ENCODE results near the gene MTURN.

The MTURN gene

GRCh38 chr7:30167901-30168300 is 33.1 kb downstream of the MTURN start:
- no peaks in the 10 kb centered on the region for H3K27me3 ChIP-seq (ENCODE audit: control insufficient read depth in 1 of 2, insufficient read depth in 2 of 2, low read length in 2 of 2)
- no peaks in the 10 kb centered on the region for H3K36me3 ChIP-seq (ENCODE audit: control insufficient read depth in 1 of 2, insufficient read depth in 2 of 2, low read length in 2 of 2)
- H3K4me3 ChIP-seq (ENCODE audit: low read depth in 1 of 2, low read length in 2 of 2) = no peak overlapping the region
- no peak overlapping the region for H3K27ac ChIP-seq (ENCODE audit: low read depth, low read length)
- H3K9ac ChIP-seq (ENCODE audit: low read depth in 1 of 2, low read length in 2 of 2) = no peak overlapping the region
- peaks cover 4 to 5% of the 10 kb centered on the region in 2 donors for H3K4me1 ChIP-seq (ENCODE audit: control insufficient read depth in 1 of 2, insufficient read depth in 2 of 2, low read length in 2 of 2)
- no peaks in the 10 kb centered on the region for H3K9me3 ChIP-seq (ENCODE audit: control insufficient read depth in 1 of 2, low read length in 2 of 2)

GRCh38 chr7:30168835-30169573 is 34.2 kb downstream of the MTURN start:
- Histone ChIP-seq H3K27me3 (ENCODE audit: control insufficient read depth in 1 of 2, insufficient read depth in 2 of 2, low read length in 2 of 2) (no peaks in the 10 kb centered on the region), H3K4me1 (ENCODE audit: control insufficient read depth in 1 of 2, insufficient read depth in 2 of 2, low read length in 2 of 2) (peaks cover 4 to 5% of the 10 kb centered on the region in 2 donors), H3K9me3 (ENCODE audit: control insufficient read depth in 1 of 2, low read length in 2 of 2) (no peaks in the 10 kb centered on the region), H3K9ac (ENCODE audit: low read depth in 1 of 2, low read length in 2 of 2) (no peak overlapping the region), H3K27ac (ENCODE audit: low read depth, low read length) (no peak overlapping the region), H3K4me3 (ENCODE audit: low read depth in 1 of 2, low read length in 2 of 2) (no peak overlapping the region), H3K36me3 (ENCODE audit: control insufficient read depth in 1 of 2, insufficient read depth in 2 of 2, low read length in 2 of 2) (no peaks in the 10 kb centered on the region)

DNA sequence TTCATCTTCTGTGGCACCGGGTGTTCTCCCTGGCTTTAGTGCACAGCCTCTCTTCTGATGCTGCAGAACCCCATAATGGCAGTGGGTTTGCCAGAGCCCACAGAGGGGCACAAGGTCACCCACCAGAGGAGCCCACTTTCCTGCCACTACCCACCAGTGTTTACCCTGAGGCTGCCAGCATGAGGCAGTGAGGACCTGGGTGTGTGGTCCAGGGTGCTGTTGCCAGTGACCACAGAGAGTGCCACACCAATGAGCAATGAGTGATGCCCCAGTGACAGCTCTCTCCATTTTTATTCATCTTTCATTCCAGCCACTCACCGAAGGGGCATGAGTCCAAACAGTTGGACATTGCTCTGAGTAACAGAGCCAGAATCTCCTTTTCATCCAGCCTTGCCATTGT is 34.8 kb downstream of the MTURN start:
- peaks cover 4 to 5% of the 10 kb centered on the region in 2 donors for H3K4me1 ChIP-seq (ENCODE audit: control insufficient read depth in 1 of 2, insufficient read depth in 2 of 2, low read length in 2 of 2)
- H3K9ac ChIP-seq (ENCODE audit: low read depth in 1 of 2, low read length in 2 of 2) = no peak overlapping the region
- no peaks in the 10 kb centered on the region for H3K36me3 ChIP-seq (ENCODE audit: control insufficient read depth in 1 of 2, insufficient read depth in 2 of 2, low read length in 2 of 2)
- no peak overlapping the region for H3K27ac ChIP-seq (ENCODE audit: low read depth, low read length)
- H3K4me3 ChIP-seq (ENCODE audit: low read depth in 1 of 2, low read length in 2 of 2) = no peak overlapping the region
- H3K27me3 ChIP-seq (ENCODE audit: control insufficient read depth in 1 of 2, insufficient read depth in 2 of 2, low read length in 2 of 2) = no peaks in the 10 kb centered on the region
- H3K9me3 ChIP-seq (ENCODE audit: control insufficient read depth in 1 of 2, low read length in 2 of 2) = no peaks in the 10 kb centered on the region

GRCh38 chr7:30170476-30171205 is 35.9 kb downstream of the MTURN start:
- H3K9me3 ChIP-seq (ENCODE audit: control insufficient read depth in 1 of 2, low read length in 2 of 2) = no peaks in the 10 kb centered on the region
- no peaks in the 10 kb centered on the region for H3K27me3 ChIP-seq (ENCODE audit: control insufficient read depth in 1 of 2, insufficient read depth in 2 of 2, low read length in 2 of 2)
- H3K36me3 ChIP-seq (ENCODE audit: control insufficient read depth in 1 of 2, insufficient read depth in 2 of 2, low read length in 2 of 2) = no peaks in the 10 kb centered on the region
- H3K9ac ChIP-seq (ENCODE audit: low read depth in 1 of 2, low read length in 2 of 2) = no peak overlapping the region
- H3K4me3 ChIP-seq (ENCODE audit: low read depth in 1 of 2, low read length in 2 of 2) = no peak overlapping the region
- H3K4me1 ChIP-seq (ENCODE audit: control insufficient read depth in 1 of 2, insufficient read depth in 2 of 2, low read length in 2 of 2) = no peaks in the 10 kb centered on the region
- H3K27ac ChIP-seq (ENCODE audit: low read depth, low read length) = no peak overlapping the region

- H3K27me3 ChIP-seq (ENCODE audit: control insufficient read depth in 1 of 2, insufficient read depth in 2 of 2, low read length in 2 of 2) = no peaks in the 10 kb centered on the region
- H3K9me3 ChIP-seq (ENCODE audit: control insufficient read depth in 1 of 2, low read length in 2 of 2) = no peaks in the 10 kb centered on the region
- no peaks in the 10 kb centered on the region for H3K36me3 ChIP-seq (ENCODE audit: control insufficient read depth in 1 of 2, insufficient read depth in 2 of 2, low read length in 2 of 2)
- H3K4me3 ChIP-seq (ENCODE audit: low read depth in 1 of 2, low read length in 2 of 2) = no peak overlapping the region
- H3K9ac ChIP-seq (ENCODE audit: low read depth in 1 of 2, low read length in 2 of 2) = no peak overlapping the region
- no peak overlapping the region for H3K27ac ChIP-seq (ENCODE audit: low read depth, low read length)
- peaks cover 3 to 7% of the 10 kb centered on the region in 2 donors for H3K4me1 ChIP-seq (ENCODE audit: control insufficient read depth in 1 of 2, insufficient read depth in 2 of 2, low read length in 2 of 2)
These were observed 37.1 kb downstream of the MTURN start for GRCh38 chr7:30171766-30172447.

- H3K36me3 ChIP-seq (ENCODE audit: control insufficient read depth in 1 of 2, insufficient read depth in 2 of 2, low read length in 2 of 2) = no peaks in the 10 kb centered on the region
- no peak overlapping the region for H3K27ac ChIP-seq (ENCODE audit: low read depth, low read length)
- no peaks in the 10 kb centered on the region for H3K27me3 ChIP-seq (ENCODE audit: control insufficient read depth in 1 of 2, insufficient read depth in 2 of 2, low read length in 2 of 2)
- H3K9me3 ChIP-seq (ENCODE audit: control insufficient read depth in 1 of 2, low read length in 2 of 2) = no peaks in the 10 kb centered on the region
- H3K9ac ChIP-seq (ENCODE audit: low read depth in 1 of 2, low read length in 2 of 2) = no peak overlapping the region
- peaks cover 3 to 7% of the 10 kb centered on the region in 2 donors for H3K4me1 ChIP-seq (ENCODE audit: control insufficient read depth in 1 of 2, insufficient read depth in 2 of 2, low read length in 2 of 2)
- H3K4me3 ChIP-seq (ENCODE audit: low read depth in 1 of 2, low read length in 2 of 2) = no peak overlapping the region
These were observed 37.7 kb downstream of the MTURN start for GRCh38 chr7:30172451-30172850.

DNA sequence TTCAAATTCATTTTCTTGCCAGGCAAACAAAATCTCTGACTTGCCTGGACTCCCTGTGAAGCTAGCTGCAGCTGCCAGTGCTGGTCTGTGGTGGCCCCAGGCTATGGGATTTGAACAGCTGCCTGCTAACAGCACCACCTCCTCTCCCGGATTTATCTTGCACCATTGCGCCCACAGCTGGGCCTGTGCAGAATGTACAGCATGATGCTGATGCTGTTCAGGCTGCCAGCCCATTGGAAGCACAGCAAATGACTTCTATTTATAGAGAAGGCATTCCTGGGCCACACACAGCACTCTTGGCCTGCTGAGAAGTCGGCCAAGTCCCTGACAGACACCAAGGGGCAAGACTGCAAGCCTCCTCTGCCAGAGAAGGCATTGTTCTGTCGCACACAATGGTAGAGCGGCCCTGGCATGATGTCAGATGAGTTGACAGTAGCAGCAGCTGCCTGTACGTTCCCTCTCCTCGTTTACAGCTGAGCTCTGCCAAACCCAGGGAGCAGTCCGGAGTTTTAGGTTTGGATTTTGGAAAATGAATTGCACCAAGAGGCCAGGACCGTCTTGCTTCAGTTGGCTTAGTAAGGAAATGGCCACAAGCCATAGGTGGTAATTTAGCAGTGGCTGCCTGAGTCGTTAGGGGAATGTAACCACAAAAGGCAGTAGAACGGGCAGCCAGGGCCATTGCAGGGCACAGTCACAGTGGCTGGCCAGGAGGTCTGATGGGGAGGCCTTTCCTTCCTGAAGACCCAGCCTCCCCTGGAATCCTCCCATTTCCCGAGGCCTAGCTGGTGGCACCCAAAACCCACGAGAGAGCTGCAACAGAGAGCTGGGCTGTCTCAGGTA is 38.5 kb downstream of the MTURN start:
- no peaks in the 10 kb centered on the region for H3K27me3 ChIP-seq (ENCODE audit: control insufficient read depth in 1 of 2, insufficient read depth in 2 of 2, low read length in 2 of 2)
- H3K4me1 ChIP-seq (ENCODE audit: control insufficient read depth in 1 of 2, insufficient read depth in 2 of 2, low read length in 2 of 2) = peaks cover 3 to 7% of the 10 kb centered on the region in 2 donors
- H3K36me3 ChIP-seq (ENCODE audit: control insufficient read depth in 1 of 2, insufficient read depth in 2 of 2, low read length in 2 of 2) = no peaks in the 10 kb centered on the region
- no peaks in the 10 kb centered on the region for H3K9me3 ChIP-seq (ENCODE audit: control insufficient read depth in 1 of 2, low read length in 2 of 2)
- H3K27ac ChIP-seq (ENCODE audit: low read depth, low read length) = peak overlapping the region; percentile 11
- no peak overlapping the region for H3K4me3 ChIP-seq (ENCODE audit: low read depth in 1 of 2, low read length in 2 of 2)
- H3K9ac ChIP-seq (ENCODE audit: low read depth in 1 of 2, low read length in 2 of 2) = no peak overlapping the region

GRCh38 chr7:30175180-30175579 is 40.4 kb downstream of the MTURN start:
- Histone ChIP-seq H3K27ac (ENCODE audit: low read depth, low read length) (no peak overlapping the region), H3K9ac (ENCODE audit: low read depth in 1 of 2, low read length in 2 of 2) (no peak overlapping the region), H3K4me1 (ENCODE audit: control insufficient read depth in 1 of 2, insufficient read depth in 2 of 2, low read length in 2 of 2) (peaks cover 11 to 19% of the 10 kb centered on the region in 2 donors)

GRCh38 chr7:30175636-30176147 is 40.9 kb downstream of the MTURN start:
- H3K36me3 ChIP-seq (ENCODE audit: control insufficient read depth in 1 of 2, insufficient read depth in 2 of 2, low read length in 2 of 2) = no peaks in the 10 kb centered on the region
- peaks cover 11 to 19% of the 10 kb centered on the region in 2 donors for H3K4me1 ChIP-seq (ENCODE audit: control insufficient read depth in 1 of 2, insufficient read depth in 2 of 2, low read length in 2 of 2)
- H3K27ac ChIP-seq (ENCODE audit: low read depth, low read length) = no peak overlapping the region
- no peaks in the 10 kb centered on the region for H3K27me3 ChIP-seq (ENCODE audit: control insufficient read depth in 1 of 2, insufficient read depth in 2 of 2, low read length in 2 of 2)
- H3K9me3 ChIP-seq (ENCODE audit: control insufficient read depth in 1 of 2, low read length in 2 of 2) = no peaks in the 10 kb centered on the region
- H3K4me3 ChIP-seq (ENCODE audit: low read depth in 1 of 2, low read length in 2 of 2) = no peak overlapping the region
- H3K9ac ChIP-seq (ENCODE audit: low read depth in 1 of 2, low read length in 2 of 2) = no peak overlapping the region

More at GRCh38 chr7:30175180-30175579, 40.4 kb downstream of the MTURN start:
- Histone ChIP-seq H3K4me3 (ENCODE audit: low read depth in 1 of 2, low read length in 2 of 2) (no peak overlapping the region), H3K36me3 (ENCODE audit: control insufficient read depth in 1 of 2, insufficient read depth in 2 of 2, low read length in 2 of 2) (no peaks in the 10 kb centered on the region), H3K9me3 (ENCODE audit: control insufficient read depth in 1 of 2, low read length in 2 of 2) (no peaks in the 10 kb centered on the region), H3K27me3 (ENCODE audit: control insufficient read depth in 1 of 2, insufficient read depth in 2 of 2, low read length in 2 of 2) (no peaks in the 10 kb centered on the region)

Measured in duodenal mucosa (tissue), 2 donors.